Panc1 (cell line): ENCODE results near the gene UBXN11. TPM values are rescaled to one million over a fixed set of nuclear protein-coding genes. Genes with fewer than 3 reads are reported as not detected.
A peak's percentile ranks its signal among the peaks of the same experiment; 100 is the strongest.

Source experiments
- ATAC-seq: fragments of 200-7000 bp; cut with Tn5 transposase; 2 replicates; pipeline ENCODE4 v1.9.1; 2020; ENCODE audit warnings: mild to moderate bottlenecking, moderate library complexity
- BruUV-seq: library from RNA; stranded (reverse); fragments of 400-500 nt; replicated peaks from 2 replicates; lab custom pipeline; 2021; lab: Mats Ljungman, UMichigan
- CTCF ChIA-PET: fragments of 300-600 bp; sonication (Branson Sonifier 250); formaldehyde crosslinking; loops from one replicate; lab custom pipeline; 2022; ENCODE audit warnings: antibody characterized with exemption; lab: Charles Lee
- POLR2A ChIA-PET: fragments of 300-600 bp; sonication (Branson Sonifier 250); formaldehyde crosslinking; loops from one replicate; lab custom pipeline; 2022; ENCODE audit warnings: antibody characterized with exemption; lab: Charles Lee
- DNase-seq: peaks from one replicate; pipeline ENCODE4 v3.0.0-alpha.2; 2010; ENCODE audit warnings: low read depth, low spot score
- H3K27ac ChIP-seq: 2 replicates; pipeline ENCODE4 v1.5.1; 2011; ENCODE audit warnings: mild to moderate bottlenecking, low read length, inconsistent platforms
- H3K27me3 ChIP-seq: fragments of 200-500 bp; sonication (Bioruptor generic); 2 replicates; pipeline ENCODE4 v1.6.0; 2014; ENCODE audit warnings: low read length, inconsistent platforms; ENCODE audit not compliant: control insufficient read depth, insufficient read depth
- H3K36me3 ChIP-seq: fragments of 200-500 bp; sonication (Bioruptor generic); 2 replicates; pipeline ENCODE4 v1.5.1; 2014; ENCODE audit warnings: inconsistent platforms, mild to moderate bottlenecking, low read length, moderate library complexity; ENCODE audit not compliant: control insufficient read depth, insufficient read depth
- H3K4me1 ChIP-seq: 2 replicates; pipeline ENCODE4 v1.5.1; 2011; ENCODE audit warnings: inconsistent platforms, mild to moderate bottlenecking, low read length, moderate library complexity; ENCODE audit not compliant: control insufficient read depth, insufficient read depth
- H3K4me3 ChIP-seq, 2 experiments: 2 replicates each; pipeline ENCODE4 v1.5.1; 2011 to 2012; ENCODE audit warnings: low read depth in 2 of 2, low read length in 2 of 2, mild to moderate bottlenecking in 2 of 2, inconsistent platforms in 1 of 2, moderate library complexity in 1 of 2
- H3K9me3 ChIP-seq: fragments of 200-500 bp; sonication (Bioruptor generic); 2 replicates; pipeline ENCODE4 v1.5.1; 2014; ENCODE audit warnings: low read depth, mild to moderate bottlenecking, inconsistent platforms, low read length, moderate library complexity; ENCODE audit not compliant: control insufficient read depth, insufficient read depth
- POLR2AphosphoS5 ChIP-seq: IDR thresholded peaks from 2 replicates; pipeline ENCODE4 v1.6.1; 2012; ENCODE audit warnings: mild to moderate bottlenecking, low read depth, low read length, moderate library complexity
- SIN3A ChIP-seq: IDR thresholded peaks from 2 replicates; pipeline ENCODE4 v1.6.1; 2012; ENCODE audit warnings: low read depth, mild to moderate bottlenecking, low read length, moderate library complexity, borderline replicate concordance; ENCODE audit not compliant: insufficient read depth
- TCF7L2 ChIP-seq: IDR thresholded peaks from 2 replicates; pipeline ENCODE4 v1.6.1; 2011; ENCODE audit warnings: mild to moderate bottlenecking, low read depth, low read length, inconsistent platforms
- in situ Hi-C: cut with HindIII; loops from 2 replicates; pipeline ENCODE4 v1.10.0; 2016; ENCODE audit warnings: low sequenced_read_pairs, low pct_unique_long_range_greater_than_20kb
- intact Hi-C: fragments of 100-400 bp; cut with micrococcal nuclease; formaldehyde crosslinking; loops from one replicate; pipeline ENCODE4 v1.10.0; 2022; ENCODE audit not compliant: unreplicated experiment
- total RNA-seq: library from RNA; stranded (reverse); gene quantifications from one replicate; pipeline ENCODE4 v1.2.1, GENCODE V29; 2021; ENCODE audit not compliant: unreplicated experiment
- TF ChIP-seq, protein P1 (sequence below), 2 experiments: IDR thresholded peaks; 2 replicates each; pipeline ENCODE4 v1.6.1; 2011 to 2012; ENCODE audit warnings: low read depth in 2 of 2, control low read depth in 1 of 2, low read length in 1 of 2, mild to moderate bottlenecking in 1 of 2, moderate library complexity in 1 of 2; ENCODE audit not compliant: insufficient read depth in 1 of 2
- TF ChIP-seq, protein P2 (sequence below): fragments of 450-650 bp; IDR thresholded peaks from 2 replicates; pipeline ENCODE4 v1.5.1; 2017; ENCODE audit warnings: mild to moderate bottlenecking

Gene UBXN11
- total RNA-seq, 1 experiment from 2014 or later, result 23.7 TPM

DNA sequence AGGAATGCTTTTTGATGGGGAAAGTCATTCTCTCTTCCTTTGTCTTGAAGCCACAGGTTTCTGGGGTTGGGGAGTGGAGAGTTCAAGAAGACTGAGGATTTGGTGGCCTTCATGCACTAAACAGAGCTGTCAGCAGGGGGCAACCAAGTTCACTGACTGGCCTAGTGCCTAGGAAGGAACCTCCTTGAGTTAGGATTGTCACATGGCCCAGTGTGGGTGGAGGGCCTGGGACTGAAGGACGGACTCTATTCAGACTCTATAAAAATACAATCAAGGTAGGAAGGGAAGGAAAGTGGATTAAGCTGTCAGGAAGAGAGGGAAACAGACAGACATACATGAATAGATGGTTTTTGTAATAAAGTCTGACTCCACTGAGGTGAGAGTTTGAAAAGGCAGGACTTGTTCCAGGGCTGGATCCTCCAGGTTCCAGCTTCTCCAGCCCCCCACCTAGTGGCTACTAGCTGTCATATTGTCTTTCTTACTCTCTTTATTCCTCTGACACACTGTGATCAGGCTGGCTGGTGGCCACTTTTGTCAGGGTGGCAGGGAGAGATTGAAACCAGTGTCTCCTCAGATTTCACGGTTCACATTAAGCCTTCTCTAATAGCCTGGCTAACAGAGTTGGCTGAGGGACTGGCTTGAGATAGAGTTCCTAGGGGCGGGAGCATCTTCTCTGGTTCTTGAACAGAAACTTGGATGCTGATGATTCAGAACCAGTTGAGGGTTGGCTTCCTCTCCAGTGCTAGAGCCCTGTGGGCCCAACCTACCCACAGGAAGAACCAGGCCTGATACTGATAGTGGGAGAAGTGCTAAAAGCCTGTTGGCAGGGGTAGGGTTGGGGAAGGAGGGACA, 30.6 kb downstream of the UBXN11 start:
- Histone ChIP-seq H3K27me3 (no peaks in the 10 kb centered on the region), H3K36me3 (peaks cover 16% of the 10 kb centered on the region), H3K27ac (peak overlapping the region; percentile 69), H3K9me3 (no peaks in the 10 kb centered on the region), H3K4me3 (no peak overlapping the region), H3K4me1 (peaks cover 41% of the 10 kb centered on the region)
- ChIA-PET POLR2A (no interaction called here), CTCF (interaction anchor here (0.7 kb wide), 3 partner anchors 9 to 142 kb away, joined by 3 read pairs; no protein-coding TSS in a partner anchor)
- intact Hi-C loops (no loop called here), in situ Hi-C loops (no loop called here)
- TF ChIP-seq SIN3A (no peak), POLR2AphosphoS5 (no peak), TCF7L2 (no peak)
- TF ChIP-seq, protein P1, sequence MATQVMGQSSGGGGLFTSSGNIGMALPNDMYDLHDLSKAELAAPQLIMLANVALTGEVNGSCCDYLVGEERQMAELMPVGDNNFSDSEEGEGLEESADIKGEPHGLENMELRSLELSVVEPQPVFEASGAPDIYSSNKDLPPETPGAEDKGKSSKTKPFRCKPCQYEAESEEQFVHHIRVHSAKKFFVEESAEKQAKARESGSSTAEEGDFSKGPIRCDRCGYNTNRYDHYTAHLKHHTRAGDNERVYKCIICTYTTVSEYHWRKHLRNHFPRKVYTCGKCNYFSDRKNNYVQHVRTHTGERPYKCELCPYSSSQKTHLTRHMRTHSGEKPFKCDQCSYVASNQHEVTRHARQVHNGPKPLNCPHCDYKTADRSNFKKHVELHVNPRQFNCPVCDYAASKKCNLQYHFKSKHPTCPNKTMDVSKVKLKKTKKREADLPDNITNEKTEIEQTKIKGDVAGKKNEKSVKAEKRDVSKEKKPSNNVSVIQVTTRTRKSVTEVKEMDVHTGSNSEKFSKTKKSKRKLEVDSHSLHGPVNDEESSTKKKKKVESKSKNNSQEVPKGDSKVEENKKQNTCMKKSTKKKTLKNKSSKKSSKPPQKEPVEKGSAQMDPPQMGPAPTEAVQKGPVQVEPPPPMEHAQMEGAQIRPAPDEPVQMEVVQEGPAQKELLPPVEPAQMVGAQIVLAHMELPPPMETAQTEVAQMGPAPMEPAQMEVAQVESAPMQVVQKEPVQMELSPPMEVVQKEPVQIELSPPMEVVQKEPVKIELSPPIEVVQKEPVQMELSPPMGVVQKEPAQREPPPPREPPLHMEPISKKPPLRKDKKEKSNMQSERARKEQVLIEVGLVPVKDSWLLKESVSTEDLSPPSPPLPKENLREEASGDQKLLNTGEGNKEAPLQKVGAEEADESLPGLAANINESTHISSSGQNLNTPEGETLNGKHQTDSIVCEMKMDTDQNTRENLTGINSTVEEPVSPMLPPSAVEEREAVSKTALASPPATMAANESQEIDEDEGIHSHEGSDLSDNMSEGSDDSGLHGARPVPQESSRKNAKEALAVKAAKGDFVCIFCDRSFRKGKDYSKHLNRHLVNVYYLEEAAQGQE (IDR thresholded peaks at IDR 0.05; ENCODE audit: insufficient read depth in 1 of 2, low read depth in 2 of 2, low read length in 1 of 2), result no peak
- TF ChIP-seq, protein P2, sequence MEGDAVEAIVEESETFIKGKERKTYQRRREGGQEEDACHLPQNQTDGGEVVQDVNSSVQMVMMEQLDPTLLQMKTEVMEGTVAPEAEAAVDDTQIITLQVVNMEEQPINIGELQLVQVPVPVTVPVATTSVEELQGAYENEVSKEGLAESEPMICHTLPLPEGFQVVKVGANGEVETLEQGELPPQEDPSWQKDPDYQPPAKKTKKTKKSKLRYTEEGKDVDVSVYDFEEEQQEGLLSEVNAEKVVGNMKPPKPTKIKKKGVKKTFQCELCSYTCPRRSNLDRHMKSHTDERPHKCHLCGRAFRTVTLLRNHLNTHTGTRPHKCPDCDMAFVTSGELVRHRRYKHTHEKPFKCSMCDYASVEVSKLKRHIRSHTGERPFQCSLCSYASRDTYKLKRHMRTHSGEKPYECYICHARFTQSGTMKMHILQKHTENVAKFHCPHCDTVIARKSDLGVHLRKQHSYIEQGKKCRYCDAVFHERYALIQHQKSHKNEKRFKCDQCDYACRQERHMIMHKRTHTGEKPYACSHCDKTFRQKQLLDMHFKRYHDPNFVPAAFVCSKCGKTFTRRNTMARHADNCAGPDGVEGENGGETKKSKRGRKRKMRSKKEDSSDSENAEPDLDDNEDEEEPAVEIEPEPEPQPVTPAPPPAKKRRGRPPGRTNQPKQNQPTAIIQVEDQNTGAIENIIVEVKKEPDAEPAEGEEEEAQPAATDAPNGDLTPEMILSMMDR, result peak; percentile 89
- DNase-seq, result peak; percentile 87
- no TSS peak for BruUV-seq
- peak; percentile 26 for ATAC-seq

DNA sequence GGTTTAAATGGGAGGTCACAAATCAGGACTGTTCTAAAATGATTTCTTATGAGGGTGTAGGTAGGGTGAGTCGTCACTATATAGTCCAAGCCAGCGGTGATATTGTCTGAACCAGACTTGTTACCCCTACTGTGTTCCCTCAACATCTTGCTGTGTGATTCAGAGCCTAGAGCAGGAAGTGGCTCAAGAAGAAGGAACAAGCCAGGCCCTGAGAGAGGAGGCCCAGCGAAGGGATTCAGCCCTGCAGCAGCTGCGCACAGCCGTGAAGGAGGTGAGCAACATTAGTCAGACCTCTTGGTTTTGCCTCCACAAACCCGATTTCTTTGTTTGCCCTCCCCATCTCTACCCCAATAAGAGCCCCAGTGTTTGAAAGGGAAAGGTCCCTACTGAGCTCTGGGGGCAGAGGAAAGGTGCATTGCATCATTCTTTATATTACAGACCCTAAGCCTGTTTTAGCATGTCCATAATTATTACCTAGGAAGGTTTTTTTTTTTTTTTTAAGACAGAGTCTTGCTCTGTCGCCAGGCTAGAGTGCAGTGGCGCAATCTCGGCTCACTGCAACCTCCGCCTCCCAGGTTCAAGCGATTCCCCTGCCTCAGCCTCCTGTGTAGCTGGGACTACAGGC, 31.5 kb downstream of the UBXN11 start:
- no TSS peak for BruUV-seq
- no peak overlapping the region for H3K4me3 ChIP-seq
- ChIA-PET POLR2A (no interaction called here), CTCF (interaction anchor here (0.7 kb wide), 2 partner anchors 22 to 43 kb away, joined by 3 to 5 read pairs; no protein-coding TSS in a partner anchor)
- intact Hi-C loops (no loop called here), in situ Hi-C loops (no loop called here)
- DNase-seq (no peak), ATAC-seq (no peak)
- H3K27ac ChIP-seq, result no peak overlapping the region; the same call in 1 of the 2 replicates
- H3K27me3 ChIP-seq, result no peaks in the 10 kb centered on the region
- H3K4me1 ChIP-seq, result peaks cover 41% of the 10 kb centered on the region
- no peaks in the 10 kb centered on the region for H3K9me3 ChIP-seq
- TF ChIP-seq SIN3A (no peak), POLR2AphosphoS5 (no peak), TCF7L2 (no peak)
- TF ChIP-seq, protein P2, result no peak
- TF ChIP-seq, protein P1 (IDR thresholded peaks at IDR 0.05; ENCODE audit: insufficient read depth in 1 of 2, low read depth in 2 of 2, low read length in 1 of 2), result no peak
- H3K36me3 ChIP-seq, result peaks cover 19% of the 10 kb centered on the region
